ENCODE data around the gene THAP5. TPM values are rescaled to one million over a fixed set of nuclear protein-coding genes. Genes with fewer than 3 reads are reported as not detected.

The THAP5 gene
- total RNA-seq, 4 donors from 2014 or later = 30.8 to 41.7 (median 36.2) TPM

DNA sequence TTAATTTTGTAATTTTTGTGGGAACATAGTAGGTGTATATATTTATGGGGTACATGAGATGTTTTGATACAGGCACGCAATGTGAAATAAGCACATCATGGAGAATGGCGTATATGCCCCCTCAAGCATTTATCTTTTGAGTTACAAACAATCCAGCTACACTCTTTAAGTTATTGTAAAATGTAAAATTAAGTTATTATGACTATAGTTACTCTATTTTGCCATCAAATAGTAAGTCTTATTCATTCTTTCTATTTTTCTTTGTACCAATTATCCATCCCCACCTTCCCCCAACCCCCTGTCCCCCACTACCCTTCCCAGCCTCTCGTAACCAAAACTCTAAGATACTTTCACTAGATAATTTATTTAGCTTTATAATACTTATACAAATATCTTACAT, 35.8 kb downstream of the THAP5 start:
- no peaks in the 10 kb centered on the region for H3K36me3 ChIP-seq
- TF ChIP-seq POLR2A (IDR thresholded peaks at IDR 0.05) = no peak
- no peak for TF ChIP-seq POLR2AphosphoS5 (IDR thresholded peaks at IDR 0.05)
- TF ChIP-seq, protein P1, sequence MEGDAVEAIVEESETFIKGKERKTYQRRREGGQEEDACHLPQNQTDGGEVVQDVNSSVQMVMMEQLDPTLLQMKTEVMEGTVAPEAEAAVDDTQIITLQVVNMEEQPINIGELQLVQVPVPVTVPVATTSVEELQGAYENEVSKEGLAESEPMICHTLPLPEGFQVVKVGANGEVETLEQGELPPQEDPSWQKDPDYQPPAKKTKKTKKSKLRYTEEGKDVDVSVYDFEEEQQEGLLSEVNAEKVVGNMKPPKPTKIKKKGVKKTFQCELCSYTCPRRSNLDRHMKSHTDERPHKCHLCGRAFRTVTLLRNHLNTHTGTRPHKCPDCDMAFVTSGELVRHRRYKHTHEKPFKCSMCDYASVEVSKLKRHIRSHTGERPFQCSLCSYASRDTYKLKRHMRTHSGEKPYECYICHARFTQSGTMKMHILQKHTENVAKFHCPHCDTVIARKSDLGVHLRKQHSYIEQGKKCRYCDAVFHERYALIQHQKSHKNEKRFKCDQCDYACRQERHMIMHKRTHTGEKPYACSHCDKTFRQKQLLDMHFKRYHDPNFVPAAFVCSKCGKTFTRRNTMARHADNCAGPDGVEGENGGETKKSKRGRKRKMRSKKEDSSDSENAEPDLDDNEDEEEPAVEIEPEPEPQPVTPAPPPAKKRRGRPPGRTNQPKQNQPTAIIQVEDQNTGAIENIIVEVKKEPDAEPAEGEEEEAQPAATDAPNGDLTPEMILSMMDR (IDR thresholded peaks at IDR 0.05) = no peak
- TF ChIP-seq EP300 (IDR thresholded peaks at IDR 0.05) = no peak
- H3K4me1 ChIP-seq = no peaks in the 10 kb centered on the region
- WGBS, 2 donors (ENCODE audit: low coverage in 1 of 2) = 93 to 100% methylated on average over 3 of the region's 3 CpGs
- ATAC-seq = no peak
- H3K27me3 ChIP-seq = no peaks in the 10 kb centered on the region
- H3K4me3 ChIP-seq = no peak overlapping the region
- H3K27ac ChIP-seq = no peak overlapping the region
- H3K9me3 ChIP-seq = no peaks in the 10 kb centered on the region

DNA sequence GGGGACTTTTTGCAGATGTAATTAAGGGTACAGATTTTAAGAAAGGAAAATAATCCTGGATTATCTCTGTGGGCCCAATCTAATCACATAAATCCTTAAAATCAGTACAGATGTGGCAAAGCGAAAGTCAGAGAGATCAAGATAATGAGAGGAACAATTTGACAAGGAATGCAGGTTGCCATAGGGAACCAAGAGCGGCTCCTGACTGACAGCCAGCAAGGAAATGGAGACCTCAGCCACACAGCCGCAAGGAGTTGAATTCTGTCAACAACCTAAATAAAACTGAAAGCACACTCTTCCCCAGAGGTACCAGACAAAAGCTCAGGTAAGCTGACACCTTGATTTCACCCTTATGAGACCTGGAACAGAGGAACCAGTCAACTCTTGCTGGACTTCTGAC, 40.2 kb downstream of the THAP5 start:
- Histone ChIP-seq H3K36me3 (no peaks in the 10 kb centered on the region), H3K27me3 (no peaks in the 10 kb centered on the region), H3K4me1 (peaks cover 4 to 13% (median 6%) of the 10 kb centered on the region in 3 donors), H3K27ac (no peak overlapping the region), H3K4me3 (no peak overlapping the region), H3K9me3 (no peaks in the 10 kb centered on the region)
- 67 to 84% methylated on average over 3 of the region's 3 CpGs for WGBS, 2 donors (ENCODE audit: low coverage in 1 of 2)
- no peak for ATAC-seq
- no peak for TF ChIP-seq POLR2AphosphoS5 (IDR thresholded peaks at IDR 0.05)

- ATAC-seq = no peak
- H3K4me3 ChIP-seq = no peak overlapping the region
- 94 to 95% methylated on average over 5 to 6 of the region's 6 CpGs for WGBS, 2 donors (ENCODE audit: low coverage in 1 of 2)
- no peak overlapping the region for H3K27ac ChIP-seq
- peaks cover 10 to 24% (median 17%) of the 10 kb centered on the region in 3 donors for H3K4me1 ChIP-seq
- no peaks in the 10 kb centered on the region for H3K27me3 ChIP-seq
- no peaks in the 10 kb centered on the region for H3K36me3 ChIP-seq
- H3K9me3 ChIP-seq = no peaks in the 10 kb centered on the region
- TF ChIP-seq POLR2A (IDR thresholded peaks at IDR 0.05) (no peak), EP300 (IDR thresholded peaks at IDR 0.05) (no peak), POLR2AphosphoS5 (IDR thresholded peaks at IDR 0.05) (no peak)
- TF ChIP-seq, protein P1 (IDR thresholded peaks at IDR 0.05) = no peak
Measured at GRCh38 chr7:108528183-108528712, 41.3 kb downstream of the THAP5 start.

GRCh38 chr7:108526768-108527017, 42.8 kb downstream of the THAP5 start:
- TF ChIP-seq, protein P1 (IDR thresholded peaks at IDR 0.05) = no peak
- no peak for TF ChIP-seq POLR2A (IDR thresholded peaks at IDR 0.05)
- TF ChIP-seq EP300 (IDR thresholded peaks at IDR 0.05) = no peak
- no peak for TF ChIP-seq POLR2AphosphoS5 (IDR thresholded peaks at IDR 0.05)
- WGBS, 2 donors (ENCODE audit: low coverage in 1 of 2) = 9 to 16% methylated on average over 3 of the region's 3 CpGs
- no peaks in the 10 kb centered on the region for H3K27me3 ChIP-seq

GRCh38 chr7:108525985-108526767, 43.3 kb downstream of the THAP5 start, which contains the start of gene PNPLA8:
Gene PNPLA8 (minus strand): TSS chr7:108526135. CDS start chr7:108515491, 10,644 bp downstream.
- H3K4me3 ChIP-seq = peak within 1 kb of the TSS; percentile 71 to 77
- TF ChIP-seq, protein P1 (IDR thresholded peaks at IDR 0.05) = peak in 1 of 4 experiments; percentile 31
- peak; percentile 85 for TF ChIP-seq EP300 (IDR thresholded peaks at IDR 0.05)
- peak; percentile 87 to 91 for TF ChIP-seq POLR2A (IDR thresholded peaks at IDR 0.05)
- TF ChIP-seq POLR2AphosphoS5 (IDR thresholded peaks at IDR 0.05) = peak; percentile 98
- H3K36me3 ChIP-seq = no peaks in the 10 kb centered on the region
- H3K27ac ChIP-seq = peak within 1 kb of the TSS; percentile 94 to 99 (median 98)
- H3K27me3 ChIP-seq = no peaks in the 10 kb centered on the region
- 0% methylated on average over 1 to 15 of the region's 64 CpGs for WGBS, 2 donors (ENCODE audit: low coverage in 1 of 2)
- H3K9me3 ChIP-seq = no peaks in the 10 kb centered on the region
- peaks cover 10 to 45% (median 19%) of the 10 kb centered on the region in 3 donors for H3K4me1 ChIP-seq
- ATAC-seq = peak; percentile 95

More at GRCh38 chr7:108526768-108527017, 42.8 kb downstream of the THAP5 start:
- Histone ChIP-seq H3K9me3 (no peaks in the 10 kb centered on the region), H3K4me3 (peak overlapping the region; percentile 50 to 77), H3K27ac (peak overlapping the region; percentile 76 to 99 (median 98)), H3K36me3 (no peaks in the 10 kb centered on the region), H3K4me1 (peaks cover 10 to 40% (median 19%) of the 10 kb centered on the region in 3 donors)
- no peak for ATAC-seq

All from gastroesophageal sphincter (tissue), 4 donors.